ENCODE measurements around the gene LKAAEAR1. TPM values are rescaled to one million over a fixed set of nuclear protein-coding genes. Genes with fewer than 3 reads are reported as not detected.
A peak's percentile ranks its signal among the peaks of the same experiment; 100 is the strongest.

Gene LKAAEAR1
- total RNA-seq, 1 donor from 2014 or later = not detected

DNA sequence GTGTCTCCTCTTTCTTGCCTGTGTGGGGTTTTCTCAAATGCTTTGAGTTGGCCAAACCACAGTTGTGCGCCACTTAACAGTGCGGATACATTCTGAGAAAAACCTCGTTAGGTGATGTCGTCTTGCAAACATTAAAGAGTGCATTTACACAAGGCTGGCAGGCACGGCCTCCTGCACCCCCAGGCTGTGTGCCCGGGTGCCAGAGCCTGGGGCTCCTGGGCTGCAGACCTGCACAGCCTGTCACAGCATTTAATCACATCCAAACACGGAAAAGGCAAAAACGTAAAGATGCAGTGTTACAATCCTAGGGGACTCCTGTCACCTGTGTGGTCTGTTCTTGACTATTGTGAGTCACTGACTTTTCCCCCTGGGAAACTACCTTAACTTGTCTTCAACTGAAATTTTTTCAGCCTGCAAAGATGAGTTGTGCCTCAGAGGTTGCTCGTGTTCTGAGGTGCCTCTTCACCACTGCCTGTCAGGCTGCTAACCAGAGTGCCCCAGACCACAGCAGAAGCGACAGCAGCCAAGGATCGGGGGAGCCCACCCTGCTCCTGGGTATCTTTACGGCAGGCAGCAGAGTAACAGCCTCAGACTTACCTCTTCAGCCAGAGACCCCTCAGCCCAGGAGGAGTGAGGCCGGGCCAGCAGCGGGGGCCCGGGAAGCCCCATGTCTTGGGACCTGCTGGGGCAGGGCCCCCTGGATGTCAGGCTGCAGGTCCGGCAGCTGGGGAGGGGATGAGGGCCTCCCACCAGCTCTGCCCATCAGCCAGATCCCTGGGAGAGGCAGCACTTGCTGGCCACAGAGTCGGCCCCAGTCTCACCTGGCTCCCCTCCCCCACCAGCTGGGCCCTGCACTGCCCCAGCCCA lies 48.9 kb downstream of the LKAAEAR1 start:
- DNase-seq (no peak), ATAC-seq (no peak)
- intact Hi-C loops (cut with micrococcal nuclease) = no loop called here

DNA sequence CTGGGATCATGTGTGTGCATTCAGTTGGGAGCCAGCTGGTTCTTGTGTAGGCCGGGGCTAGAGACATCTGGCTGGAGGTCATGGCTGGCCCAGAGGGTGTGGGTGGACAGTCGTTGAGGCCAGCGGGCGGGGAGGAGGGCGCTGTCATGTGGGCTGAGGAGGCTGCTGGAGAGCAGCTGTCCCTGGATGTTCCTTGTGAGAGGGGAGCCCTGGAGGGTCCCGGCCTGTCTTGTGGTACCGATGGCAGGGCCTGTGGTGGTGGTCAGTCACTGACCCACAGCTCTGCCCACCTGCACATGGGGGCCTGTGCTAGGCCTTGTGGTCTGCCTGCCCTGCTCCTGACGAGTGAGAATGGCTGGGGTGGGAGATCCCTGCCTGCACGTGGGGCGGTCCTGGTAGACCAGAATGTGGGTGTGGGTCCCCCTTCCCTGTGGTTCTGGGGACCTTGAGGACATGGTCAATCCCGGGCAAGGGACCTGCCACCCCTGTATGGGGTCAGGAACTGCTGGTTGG lies 50.2 kb downstream of the LKAAEAR1 start:
- intact Hi-C loops (cut with micrococcal nuclease) = no loop called here
- ATAC-seq = peak; percentile 66

More for the DNA sequence above, 50.2 kb downstream of the LKAAEAR1 start:
- DNase-seq = peak; percentile 71

Small RNA genes lying within 50 kb of the gene (microRNA-seq; reads per million reads assigned to microRNA genes)
- gene MIR6813 (ENCODE audit: borderline number of aligned reads) = not detected

Other genes with a start within 250 kb of the LKAAEAR1 start
- gene ABHD16B, start 222.9 kb downstream of the LKAAEAR1 start, total RNA-seq = not detected
- 78.0 TPM for gene TPD52L2, start 219.1 kb downstream of the LKAAEAR1 start, total RNA-seq
- 47.3 TPM for gene DNAJC5, start 189.3 kb downstream of the LKAAEAR1 start, total RNA-seq
- gene UCKL1, start 128.0 kb downstream of the LKAAEAR1 start, total RNA-seq = 59.9 TPM
- gene ZNF512B, start 114.5 kb downstream of the LKAAEAR1 start, total RNA-seq = 14.0 TPM
- 6.4 TPM for gene SAMD10, start 104.8 kb downstream of the LKAAEAR1 start, total RNA-seq
- 50.6 TPM for gene PRPF6, start 103.3 kb downstream of the LKAAEAR1 start, total RNA-seq
- 0.35 TPM for gene C20orf204, start 48.2 kb downstream of the LKAAEAR1 start, total RNA-seq
- 36.8 TPM for gene SOX18, start 34.8 kb downstream of the LKAAEAR1 start, total RNA-seq
- gene TCEA2, start 21.2 kb downstream of the LKAAEAR1 start, total RNA-seq = 35.6 TPM
- 5.4 TPM for gene RGS19, start 4.9 kb downstream of the LKAAEAR1 start, total RNA-seq
- 0.27 TPM for gene OPRL1, start 4.3 kb downstream of the LKAAEAR1 start, total RNA-seq
- gene NPBWR2, start 23.2 kb upstream of the LKAAEAR1 start, total RNA-seq = not detected
- 0.20 TPM for gene MYT1, start 80.1 kb upstream of the LKAAEAR1 start, total RNA-seq
- 87.2 TPM for gene PCMTD2, start 171.3 kb upstream of the LKAAEAR1 start, total RNA-seq

Data from left ventricle myocardium superior (tissue), 1 donor.